OCI-LY1 (cell line): ENCODE results near the gene STON2.

Experiments
- H2AFZ ChIP-seq: fragments of 200-600 bp; sonication (generic), shearing (Covaris generic); 2 replicates; pipeline ENCODE4 v1.6.0; 2014; ENCODE audit warnings: antibody characterized with exemption, mild to moderate bottlenecking, low read length
- H3F3A ChIP-seq: fragments of 200-600 bp; sonication (generic), shearing (Covaris generic); 2 replicates; pipeline ENCODE4 v1.6.0; 2014; ENCODE audit warnings: mild to moderate bottlenecking, antibody characterized with exemption, low read length, moderate library complexity; ENCODE audit not compliant: insufficient read depth
- H3K27ac ChIP-seq: fragments of 200-600 bp; sonication (generic); 2 replicates; pipeline ENCODE4 v1.5.1; 2014; ENCODE audit warnings: low read length, mixed run types, mild to moderate bottlenecking, low read depth; ENCODE audit not compliant: poor library complexity, severe bottlenecking
- H3K27me3 ChIP-seq: fragments of 200-600 bp; sonication (generic); 2 replicates; pipeline ENCODE4 v1.6.0; 2014; ENCODE audit warnings: antibody characterized with exemption, mild to moderate bottlenecking, low read length, moderate library complexity; ENCODE audit not compliant: insufficient read depth
- H3K36me3 ChIP-seq: fragments of 200-600 bp; sonication (generic); 2 replicates; pipeline ENCODE4 v1.6.1; 2014; ENCODE audit warnings: mild to moderate bottlenecking, antibody characterized with exemption, low read length, moderate library complexity, mixed read lengths; ENCODE audit not compliant: insufficient read depth
- H3K4me1 ChIP-seq: fragments of 200-600 bp; sonication (generic); 2 replicates; pipeline ENCODE4 v1.5.1; 2014; ENCODE audit warnings: mild to moderate bottlenecking, low read length, moderate library complexity; ENCODE audit not compliant: insufficient read depth, severe bottlenecking
- H3K4me2 ChIP-seq: fragments of 200-600 bp; sonication (generic), shearing (Covaris generic); 2 replicates; pipeline ENCODE4 v1.6.1; 2014; ENCODE audit warnings: low read length
- H3K4me3 ChIP-seq: fragments of 200-600 bp; sonication (generic); 2 replicates; pipeline ENCODE4 v1.5.1; 2014; ENCODE audit warnings: low read length, low read depth, mild to moderate bottlenecking, mixed read lengths; ENCODE audit not compliant: poor library complexity, severe bottlenecking
- H3K79me2 ChIP-seq: fragments of 200-600 bp; shearing (Covaris generic); 2 replicates; pipeline ENCODE4 v1.6.1; 2016; ENCODE audit warnings: mixed run types, low read length, mixed read lengths; ENCODE audit not compliant: insufficient read depth
- H3K9ac ChIP-seq: fragments of 200-600 bp; sonication (generic), shearing (Covaris generic); 2 replicates; pipeline ENCODE4 v1.6.1; 2014; ENCODE audit warnings: mild to moderate bottlenecking, low read length, mixed read lengths
- H3K9me2 ChIP-seq: fragments of 200-600 bp; sonication (generic), shearing (Covaris generic); 2 replicates; pipeline ENCODE4 v1.6.1; 2014; ENCODE audit warnings: low read depth, mild to moderate bottlenecking, low read length, mixed read lengths
- H3K9me3 ChIP-seq: fragments of 200-600 bp; shearing (Covaris generic); 2 replicates; pipeline ENCODE4 v1.6.1; 2014; ENCODE audit warnings: low read length, mixed read lengths
- H4K20me1 ChIP-seq: fragments of 200-600 bp; sonication (generic), shearing (Covaris generic); 2 replicates; pipeline ENCODE4 v1.6.0; 2016; ENCODE audit warnings: mild to moderate bottlenecking, low read length; ENCODE audit not compliant: insufficient read depth
- EZH2 ChIP-seq: fragments of 200-600 bp; sonication (generic), shearing (Covaris generic); IDR thresholded peaks from 2 replicates; pipeline ENCODE4 v1.8.0; 2017; ENCODE audit warnings: borderline replicate concordance, mixed run types, mild to moderate bottlenecking, antibody characterized with exemption, low read length, moderate library complexity, mixed read lengths
- TF ChIP-seq, protein P1 (sequence below): fragments of 200-600 bp; sonication (generic), shearing (Covaris generic); IDR thresholded peaks from 2 replicates; pipeline ENCODE4 v1.5.1; 2017; ENCODE audit warnings: mild to moderate bottlenecking, antibody characterized with exemption, low read length, moderate library complexity, mixed read lengths

The STON2 gene

GRCh38 chr14:81311141-81311540 lies 89.0 kb downstream of the STON2 start:
- no peaks in the 10 kb centered on the region for H3K9me3 ChIP-seq
- no peak overlapping the region for H3K4me2 ChIP-seq
- no peaks in the 10 kb centered on the region for H3K27me3 ChIP-seq
- H3F3A ChIP-seq, result no peaks in the 10 kb centered on the region
- no peak overlapping the region for H2AFZ ChIP-seq
- no peak overlapping the region for H3K9ac ChIP-seq
- no peaks in the 10 kb centered on the region for H3K9me2 ChIP-seq
- H4K20me1 ChIP-seq, result no peaks in the 10 kb centered on the region
- H3K27ac ChIP-seq, result no peak overlapping the region
- H3K79me2 ChIP-seq, result no peaks in the 10 kb centered on the region
- TF ChIP-seq, protein P1, sequence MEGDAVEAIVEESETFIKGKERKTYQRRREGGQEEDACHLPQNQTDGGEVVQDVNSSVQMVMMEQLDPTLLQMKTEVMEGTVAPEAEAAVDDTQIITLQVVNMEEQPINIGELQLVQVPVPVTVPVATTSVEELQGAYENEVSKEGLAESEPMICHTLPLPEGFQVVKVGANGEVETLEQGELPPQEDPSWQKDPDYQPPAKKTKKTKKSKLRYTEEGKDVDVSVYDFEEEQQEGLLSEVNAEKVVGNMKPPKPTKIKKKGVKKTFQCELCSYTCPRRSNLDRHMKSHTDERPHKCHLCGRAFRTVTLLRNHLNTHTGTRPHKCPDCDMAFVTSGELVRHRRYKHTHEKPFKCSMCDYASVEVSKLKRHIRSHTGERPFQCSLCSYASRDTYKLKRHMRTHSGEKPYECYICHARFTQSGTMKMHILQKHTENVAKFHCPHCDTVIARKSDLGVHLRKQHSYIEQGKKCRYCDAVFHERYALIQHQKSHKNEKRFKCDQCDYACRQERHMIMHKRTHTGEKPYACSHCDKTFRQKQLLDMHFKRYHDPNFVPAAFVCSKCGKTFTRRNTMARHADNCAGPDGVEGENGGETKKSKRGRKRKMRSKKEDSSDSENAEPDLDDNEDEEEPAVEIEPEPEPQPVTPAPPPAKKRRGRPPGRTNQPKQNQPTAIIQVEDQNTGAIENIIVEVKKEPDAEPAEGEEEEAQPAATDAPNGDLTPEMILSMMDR, result no peak
- TF ChIP-seq EZH2, result no peak
- no peaks in the 10 kb centered on the region for H3K4me1 ChIP-seq
- H3K4me3 ChIP-seq, result no peak overlapping the region
- no peaks in the 10 kb centered on the region for H3K36me3 ChIP-seq

- no peaks in the 10 kb centered on the region for H3F3A ChIP-seq
- no peaks in the 10 kb centered on the region for H3K36me3 ChIP-seq
- no peak overlapping the region for H3K27ac ChIP-seq
- no peak overlapping the region for H2AFZ ChIP-seq
- H3K4me3 ChIP-seq, result no peak overlapping the region
- no peaks in the 10 kb centered on the region for H3K4me1 ChIP-seq
- H3K79me2 ChIP-seq, result no peaks in the 10 kb centered on the region
- H3K27me3 ChIP-seq, result no peaks in the 10 kb centered on the region
- TF ChIP-seq EZH2, result no peak
- TF ChIP-seq, protein P1, result no peak
- H3K9ac ChIP-seq, result no peak overlapping the region
- H3K9me3 ChIP-seq, result no peaks in the 10 kb centered on the region
- H3K4me2 ChIP-seq, result no peak overlapping the region
- H4K20me1 ChIP-seq, result no peaks in the 10 kb centered on the region
- H3K9me2 ChIP-seq, result no peaks in the 10 kb centered on the region
Observed at GRCh38 chr14:81310606-81311005, 89.5 kb downstream of the STON2 start.

DNA sequence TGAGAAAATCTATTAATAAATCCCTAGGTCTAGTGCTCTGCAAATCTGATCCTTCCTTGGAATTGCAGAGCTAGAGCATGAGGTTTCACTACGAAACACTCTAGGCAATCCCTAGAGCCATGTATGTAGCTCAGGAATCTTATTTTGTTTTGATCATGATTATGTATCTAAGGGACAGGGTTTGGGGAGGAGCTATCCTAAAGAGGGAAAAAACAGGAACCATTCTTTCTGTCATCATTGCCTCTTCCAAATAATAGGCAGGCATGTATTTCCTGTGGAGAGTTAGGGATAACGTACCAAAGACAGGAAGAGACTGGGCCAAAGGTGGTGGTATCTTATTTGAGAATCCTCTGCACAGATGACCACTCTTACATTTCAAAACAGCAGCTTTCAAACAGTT lies 90.6 kb downstream of the STON2 start:
- no peak for TF ChIP-seq EZH2
- TF ChIP-seq, protein P1, result no peak
- no peaks in the 10 kb centered on the region for H3K36me3 ChIP-seq
- H3F3A ChIP-seq, result no peaks in the 10 kb centered on the region
- no peaks in the 10 kb centered on the region for H3K4me1 ChIP-seq
- H3K9me3 ChIP-seq, result no peaks in the 10 kb centered on the region
- H2AFZ ChIP-seq, result no peak overlapping the region
- H3K9me2 ChIP-seq, result no peaks in the 10 kb centered on the region
- H3K27ac ChIP-seq, result no peak overlapping the region
- no peak overlapping the region for H3K9ac ChIP-seq
- H4K20me1 ChIP-seq, result no peaks in the 10 kb centered on the region
- H3K4me3 ChIP-seq, result no peak overlapping the region
- H3K79me2 ChIP-seq, result no peaks in the 10 kb centered on the region
- no peaks in the 10 kb centered on the region for H3K27me3 ChIP-seq
- no peak overlapping the region for H3K4me2 ChIP-seq
